Astrocyte of the hippocampus (primary cell): ENCODE measurements around the gene CHD1.

ENCODE experiments used
- DNase-seq: peaks from one replicate; pipeline ENCODE4 v3.0.0; 2011; ENCODE audit warnings: low read depth, low spot score

CHD1 gene

DNA sequence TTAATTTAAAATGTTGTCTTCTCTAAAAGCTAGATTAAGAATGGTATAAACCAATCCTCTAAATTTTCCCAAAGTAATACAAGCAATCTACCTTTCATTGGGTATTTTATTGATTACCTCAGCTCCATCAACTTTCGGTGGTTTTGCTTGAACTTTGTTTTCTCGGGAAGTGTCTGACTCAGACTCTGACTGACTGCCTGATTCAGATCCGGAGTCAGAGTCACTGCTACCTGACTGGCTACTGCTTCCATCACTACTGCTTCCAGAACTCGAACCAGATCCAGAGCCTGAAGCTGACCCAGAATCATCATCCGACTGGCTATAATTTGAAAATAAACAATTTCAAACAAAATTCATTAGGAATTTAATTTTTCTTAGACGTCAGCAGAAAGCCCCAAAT, 24.0 kb downstream of the CHD1 start:
- peak; percentile 49 for DNase-seq

DNA sequence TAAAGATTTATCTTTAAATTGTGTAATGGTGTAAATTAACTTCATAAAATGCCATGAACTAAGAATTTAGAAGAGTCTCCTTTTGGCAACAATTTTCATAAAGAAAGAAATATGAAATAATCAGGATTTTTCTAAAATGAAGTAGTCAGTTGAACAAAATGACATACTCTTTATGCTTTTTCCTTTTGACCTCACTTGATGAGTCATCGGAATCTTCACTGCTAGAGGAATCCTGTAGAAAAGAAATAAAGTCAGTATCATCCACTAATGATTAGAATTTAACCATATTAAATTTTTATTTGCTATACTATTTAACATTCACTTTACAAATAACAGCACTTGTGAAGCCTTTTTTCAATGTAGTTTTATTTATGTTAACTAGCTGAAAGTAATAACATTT, 26.1 kb downstream of the CHD1 start:
- peak; percentile 13 for DNase-seq

DNA sequence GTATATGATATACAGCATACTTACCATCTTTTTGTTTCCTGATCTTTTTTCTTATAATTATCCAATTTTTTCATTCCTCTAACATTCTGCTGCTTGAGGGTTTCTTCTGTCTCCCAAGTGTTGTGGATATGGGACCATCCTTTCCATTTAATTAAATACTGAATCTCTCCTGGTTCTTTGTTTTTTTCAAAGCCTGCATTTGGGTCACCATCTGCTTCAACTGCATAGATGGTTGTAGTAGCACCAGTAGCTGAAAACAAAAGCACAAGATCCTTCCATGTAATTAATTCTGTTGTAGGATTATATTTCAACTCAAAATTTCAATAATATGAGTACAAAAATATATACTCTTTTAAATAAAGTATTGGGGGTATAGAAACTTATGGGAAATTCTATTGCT, 29.4 kb downstream of the CHD1 start:
- DNase-seq: no peak

DNA sequence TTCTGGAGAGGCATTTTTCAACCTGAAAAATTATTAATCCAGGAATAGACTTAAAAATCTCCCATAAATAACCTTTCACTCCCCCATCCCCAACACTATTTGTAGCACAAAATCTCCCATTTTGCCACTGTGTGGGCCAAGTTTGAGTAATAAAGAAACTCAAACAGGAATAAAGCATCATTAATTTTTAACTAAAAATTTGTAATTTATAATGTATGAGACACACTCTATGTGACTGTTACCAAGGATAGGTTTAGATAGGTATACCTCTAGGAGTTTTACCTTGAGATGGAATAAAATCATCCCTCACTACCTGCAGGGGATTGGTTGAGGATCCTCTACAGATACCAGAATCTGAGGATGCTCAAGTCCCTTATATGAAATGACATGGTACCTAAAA, 30.1 kb downstream of the CHD1 start:
- no peak for DNase-seq

DNA sequence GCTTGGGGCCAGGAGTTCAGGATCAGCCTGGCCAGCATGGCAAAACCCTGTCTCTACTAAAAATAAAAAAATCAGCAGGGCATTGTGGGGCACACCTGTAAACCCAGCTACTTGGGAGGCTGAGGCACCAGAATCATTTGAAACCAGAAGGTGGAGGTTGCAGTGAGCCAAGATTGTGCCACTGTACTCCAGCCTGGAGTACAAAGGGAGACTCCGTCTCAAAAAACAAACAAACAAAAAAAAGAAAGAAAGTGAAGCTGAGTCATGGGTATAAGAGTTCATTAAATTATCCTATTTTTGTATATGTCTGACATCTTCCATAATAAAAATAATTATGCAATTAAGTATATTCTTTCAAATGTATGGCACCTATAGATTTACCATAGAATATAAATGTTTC, 37.2 kb downstream of the CHD1 start:
- no peak for DNase-seq

DNA sequence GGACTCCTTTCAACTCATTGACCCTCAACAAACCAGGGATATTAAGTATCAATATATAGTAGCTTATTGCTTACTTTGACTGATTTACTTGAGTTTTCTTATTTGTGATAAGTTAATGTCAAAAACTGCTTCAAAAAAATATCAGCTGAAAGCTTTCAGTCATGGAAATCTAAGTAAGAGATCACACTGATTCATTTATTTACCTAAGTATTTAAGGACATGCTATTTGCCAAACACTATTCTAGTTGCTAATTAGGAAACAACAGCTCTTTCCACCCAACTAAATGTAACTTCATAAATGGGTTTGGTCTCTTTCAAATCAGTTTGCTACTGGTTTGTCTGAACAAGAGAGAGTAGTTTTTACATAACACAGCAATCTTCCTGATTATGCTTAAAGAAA, 48.2 kb downstream of the CHD1 start:
- peak; percentile 5 for DNase-seq

DNA sequence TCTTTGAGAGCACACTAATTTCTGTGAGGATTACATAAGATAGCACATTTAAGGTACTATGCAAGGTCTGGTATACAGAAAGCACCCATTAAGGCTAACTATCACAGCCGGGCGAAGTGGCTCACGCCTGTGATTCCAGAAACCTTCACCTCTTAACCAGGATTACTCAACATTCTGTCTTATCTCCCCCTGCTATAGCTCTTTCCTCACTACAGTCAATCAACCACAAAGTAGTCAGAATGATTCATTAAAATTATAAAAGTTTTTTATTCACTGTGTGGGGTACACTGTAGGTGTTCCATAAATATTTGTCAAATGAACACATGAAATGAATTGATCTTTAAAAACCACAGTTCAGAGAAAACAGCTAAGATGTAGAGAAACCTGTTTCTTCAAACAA, 48.7 kb downstream of the CHD1 start:
- peak; percentile 39 for DNase-seq

DNA sequence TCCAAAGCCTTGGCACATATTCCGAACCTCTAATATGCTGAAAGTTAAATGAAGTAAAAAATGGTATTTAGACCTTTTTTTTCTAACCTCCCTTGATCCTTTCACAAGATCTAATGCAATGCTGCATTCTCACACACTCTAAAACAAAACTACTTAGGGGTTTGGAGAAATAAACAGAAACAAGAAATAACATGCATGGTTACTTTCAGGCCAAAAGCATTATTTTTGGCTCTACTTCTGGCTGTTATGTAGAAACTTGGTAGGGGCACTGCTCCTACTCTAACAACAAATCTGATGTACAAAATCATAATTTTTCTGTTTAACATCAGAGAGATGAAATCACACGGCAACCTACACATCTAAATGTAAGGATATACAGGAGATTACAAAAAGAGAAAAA, 51.2 kb downstream of the CHD1 start:
- DNase-seq: no peak

DNA sequence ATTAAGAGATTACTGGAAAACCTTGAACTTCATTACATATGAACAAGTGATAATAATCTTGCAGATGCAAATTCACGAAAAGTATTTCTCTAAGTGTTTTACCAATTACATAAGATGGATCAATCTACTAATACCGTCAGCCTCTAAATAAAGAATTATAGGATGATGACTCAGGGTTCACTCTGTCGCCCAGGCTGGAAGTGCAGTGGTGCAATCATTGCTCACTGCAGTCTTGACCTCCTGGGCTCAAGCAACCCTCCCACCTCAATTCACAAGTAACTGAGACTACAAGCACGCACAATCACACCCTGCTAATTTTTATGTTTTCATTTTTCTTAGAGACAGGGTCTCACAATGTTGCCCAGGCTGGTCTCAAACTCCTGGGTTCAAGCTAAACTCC, 56.1 kb downstream of the CHD1 start:
- no peak for DNase-seq

DNA sequence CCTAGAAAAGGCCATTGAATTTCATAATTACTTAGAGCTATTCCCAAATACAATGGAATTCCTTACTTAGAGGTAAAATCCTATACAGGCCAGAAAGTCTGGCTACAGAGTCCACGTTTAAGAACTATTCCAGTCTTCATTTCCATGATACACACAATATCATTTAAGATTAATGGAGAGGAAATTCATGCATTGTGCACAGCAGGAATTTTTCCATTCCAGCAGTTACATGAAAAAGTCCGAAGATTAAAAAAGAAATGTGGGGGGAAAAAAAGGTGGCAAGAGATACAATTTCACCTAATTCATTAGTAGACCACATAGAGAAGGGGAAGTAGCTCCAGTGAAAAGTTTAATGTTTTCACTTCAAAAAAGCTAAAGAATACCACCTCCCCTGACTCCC, 63.1 kb downstream of the CHD1 start:
- DNase-seq: peak; percentile 58

DNA sequence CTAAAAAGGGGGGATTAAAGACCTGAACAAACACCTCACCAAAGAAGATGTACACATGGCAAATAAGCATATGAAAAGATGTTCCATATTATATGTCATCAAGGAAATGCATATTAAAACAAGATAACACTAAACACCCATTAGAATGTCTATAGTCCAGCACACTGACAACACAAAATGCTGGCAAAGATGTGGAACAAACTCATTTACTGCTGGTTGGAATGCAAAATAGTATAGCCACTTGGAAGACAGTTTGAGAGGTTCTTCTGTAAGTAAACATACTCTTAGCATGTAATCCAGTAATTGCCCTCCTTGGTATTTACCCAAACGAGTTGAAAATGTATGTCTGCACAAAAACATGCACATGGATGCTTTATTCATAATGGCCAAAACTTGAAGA, 81.8 kb downstream of the CHD1 start:
- no peak for DNase-seq

DNA sequence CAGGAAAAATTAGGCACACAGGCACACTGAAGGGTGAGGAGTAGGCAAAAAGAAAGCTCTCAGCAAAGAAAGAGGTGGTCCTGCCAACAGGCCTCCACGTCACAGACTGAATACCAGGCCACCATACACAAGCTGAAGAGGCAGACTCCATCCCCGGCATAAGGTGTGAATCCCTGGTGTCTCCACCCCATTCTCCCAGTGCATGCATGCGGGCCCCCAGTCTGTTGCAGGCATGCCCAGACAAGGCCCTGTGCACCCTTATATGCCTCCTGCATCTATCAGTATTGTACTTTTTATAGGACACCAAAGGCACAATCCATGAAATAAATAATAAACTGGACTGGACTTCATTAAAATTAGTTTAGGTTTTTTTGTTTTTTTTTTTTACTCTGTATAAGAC, 82.3 kb downstream of the CHD1 start:
- DNase-seq: no peak

DNA sequence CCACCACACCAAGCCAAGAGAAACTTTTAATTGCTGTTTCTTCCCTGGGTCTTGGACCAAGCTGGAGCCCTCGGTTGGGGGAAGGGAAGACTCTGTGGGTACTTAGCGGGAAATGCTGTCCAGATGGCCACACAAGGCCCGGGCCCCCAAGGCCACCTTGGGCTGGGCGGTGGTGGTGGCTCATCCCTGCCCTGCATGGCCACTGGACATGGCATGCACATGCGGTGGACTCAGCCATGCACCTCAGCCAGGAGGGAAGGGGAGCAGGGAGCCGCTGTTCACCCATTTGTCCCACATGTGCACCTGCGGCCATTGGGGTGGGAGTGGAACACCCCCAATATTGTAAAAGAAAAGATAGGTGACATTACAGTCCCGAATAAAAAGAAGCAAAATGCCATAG, 82.9 kb downstream of the CHD1 start:
- DNase-seq: no peak

DNA sequence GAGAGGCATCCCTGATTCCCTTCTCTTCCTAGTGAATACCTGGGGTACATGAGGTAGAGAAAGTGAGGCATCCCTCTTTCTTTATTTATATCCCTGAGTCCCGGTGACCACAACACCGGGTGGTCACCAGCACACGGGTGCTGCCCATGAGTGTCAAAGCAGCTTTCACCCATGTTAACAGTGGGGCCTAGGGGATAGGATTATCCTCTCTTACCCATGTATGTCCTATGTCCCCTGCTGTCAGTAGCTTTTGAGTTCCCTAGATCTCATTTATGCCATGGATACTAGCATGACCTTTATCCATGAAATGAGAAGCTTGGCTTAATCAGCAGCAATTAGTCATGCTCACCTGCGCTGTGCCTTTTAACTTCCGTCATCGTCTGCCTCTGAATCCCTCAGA, 83.9 kb downstream of the CHD1 start:
- no peak for DNase-seq

DNA sequence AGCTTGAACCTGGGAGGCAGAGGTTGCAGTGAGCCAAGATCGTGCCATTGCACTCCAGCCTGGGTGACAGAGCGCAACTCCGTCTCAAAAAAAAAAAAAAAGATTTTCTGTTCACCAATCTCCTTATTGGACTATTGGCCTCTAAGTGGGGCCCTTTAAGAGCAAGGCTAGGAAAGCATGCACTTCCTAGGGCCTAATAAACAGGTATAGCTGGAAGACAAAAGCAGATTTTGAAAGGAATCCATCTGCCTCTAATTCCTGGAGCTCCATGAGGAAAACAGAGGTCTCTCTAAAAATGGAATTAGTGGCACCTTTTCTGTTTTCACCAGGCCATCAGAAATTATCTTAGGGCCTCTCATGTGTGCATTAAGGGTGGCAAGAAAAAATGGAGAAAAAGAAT, 85.3 kb downstream of the CHD1 start:
- DNase-seq: no peak

DNA sequence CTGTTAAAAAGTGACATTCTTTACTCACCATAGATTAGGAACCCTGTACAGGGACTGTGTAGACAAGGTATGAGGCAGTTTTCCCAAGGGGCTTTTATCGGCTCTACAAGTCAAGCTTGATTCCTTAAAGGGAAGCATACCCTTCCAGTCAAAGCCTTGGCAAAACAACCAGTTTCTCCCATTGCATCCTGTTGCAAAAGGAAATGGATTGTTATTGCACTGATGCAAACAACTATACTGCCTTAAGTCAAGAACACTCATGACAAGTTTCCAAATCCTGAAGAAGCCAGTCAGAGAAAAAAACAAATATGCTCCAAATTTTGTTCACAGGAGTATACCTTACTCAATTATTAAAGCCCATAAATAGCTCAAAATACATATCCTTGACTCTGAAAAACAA, 87.9 kb downstream of the CHD1 start:
- no peak for DNase-seq

DNA sequence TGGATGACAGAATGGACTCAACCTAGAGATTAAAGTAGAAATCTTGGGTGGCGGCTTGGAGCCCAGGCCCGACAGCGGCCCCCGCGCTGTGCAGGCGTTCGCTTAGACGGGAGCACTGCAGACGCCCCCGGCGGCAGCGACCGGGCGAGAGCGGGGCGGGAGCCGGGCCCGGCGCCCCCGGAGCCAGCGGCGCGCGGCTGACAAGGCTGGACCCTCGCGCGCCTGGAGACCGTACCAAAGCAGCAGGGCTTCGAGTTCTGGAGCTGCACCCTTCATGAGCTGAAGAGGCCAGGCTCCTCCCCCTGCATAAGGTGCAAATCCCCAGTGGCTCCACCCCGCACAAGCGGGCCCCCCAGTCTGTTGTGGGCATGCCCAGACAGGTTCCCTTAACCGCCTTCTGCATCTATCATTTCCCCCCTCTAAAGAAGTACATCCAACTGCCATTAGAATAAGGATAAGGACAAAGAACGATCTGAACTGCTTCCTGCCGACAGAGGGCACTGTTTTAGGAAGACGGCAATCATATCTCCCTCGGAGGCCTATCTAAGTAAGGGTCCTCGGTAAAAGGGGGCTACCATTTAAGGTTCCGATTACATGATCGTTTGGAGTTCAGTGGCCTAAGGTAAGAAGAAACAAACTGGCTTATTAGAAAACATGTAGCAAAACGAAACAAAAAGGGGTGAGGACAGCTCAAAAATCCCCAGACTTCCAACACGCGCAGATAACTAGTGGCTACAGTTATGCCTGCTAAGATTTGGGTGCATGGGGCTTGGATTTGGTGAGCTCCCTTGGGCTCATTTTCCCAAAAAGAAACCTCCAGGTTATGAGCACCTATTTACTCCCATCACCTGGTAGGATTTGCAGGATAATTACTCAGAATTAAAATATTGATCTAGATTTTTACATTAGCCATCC, 89.1 kb downstream of the CHD1 start:
- no peak for DNase-seq

DNA sequence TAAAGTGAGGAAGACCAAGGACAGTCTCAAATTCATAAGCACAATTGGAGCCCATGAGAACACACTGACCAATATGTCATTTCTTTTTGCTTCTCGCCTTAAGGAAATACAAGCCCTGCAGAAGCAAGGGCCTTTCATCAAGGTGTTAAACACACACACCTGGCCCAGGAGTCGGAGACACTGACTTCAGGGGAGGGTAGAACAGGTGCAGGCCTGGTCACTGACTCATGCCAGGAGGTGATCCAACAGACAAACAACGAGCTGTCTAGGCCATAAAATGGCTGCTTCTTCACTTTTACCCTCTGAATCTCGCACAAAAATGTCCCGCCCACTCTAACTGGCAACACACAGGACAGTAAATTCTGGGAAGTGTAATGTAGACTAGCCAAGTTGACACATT, 92.6 kb downstream of the CHD1 start:
- no peak for DNase-seq

DNA sequence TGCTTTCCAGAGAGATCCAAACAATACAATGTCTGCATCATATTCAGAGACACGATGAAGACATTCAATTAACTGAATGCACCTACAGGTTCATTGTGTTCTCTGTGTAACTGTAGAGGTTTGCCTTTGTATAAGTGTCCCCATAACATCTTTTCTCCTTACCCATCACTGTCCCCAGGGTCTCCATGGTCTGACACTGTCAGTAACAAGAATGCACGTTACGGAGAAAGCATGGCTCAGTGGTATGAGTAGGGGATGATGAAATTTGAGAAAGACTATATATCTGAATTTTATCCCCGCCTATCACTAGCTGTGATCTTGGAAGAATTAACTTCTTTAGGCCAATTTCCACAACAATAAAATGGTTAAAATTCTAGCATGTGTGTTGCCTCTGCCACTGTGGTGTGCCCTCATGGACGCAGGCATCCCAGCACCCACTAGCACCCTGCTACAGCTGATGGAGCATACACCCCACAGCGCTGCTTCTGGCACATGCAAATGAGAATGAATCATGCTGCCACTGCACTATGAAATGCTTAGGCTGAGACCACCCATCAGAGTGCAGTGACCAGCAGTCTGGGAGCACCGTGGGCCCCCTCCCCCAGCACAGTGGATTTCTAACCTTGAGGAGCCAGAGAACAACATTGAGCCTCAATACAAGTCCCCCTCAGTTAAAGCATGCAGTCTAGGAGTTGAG, 101.1 kb downstream of the CHD1 start:
- no peak for DNase-seq

DNA sequence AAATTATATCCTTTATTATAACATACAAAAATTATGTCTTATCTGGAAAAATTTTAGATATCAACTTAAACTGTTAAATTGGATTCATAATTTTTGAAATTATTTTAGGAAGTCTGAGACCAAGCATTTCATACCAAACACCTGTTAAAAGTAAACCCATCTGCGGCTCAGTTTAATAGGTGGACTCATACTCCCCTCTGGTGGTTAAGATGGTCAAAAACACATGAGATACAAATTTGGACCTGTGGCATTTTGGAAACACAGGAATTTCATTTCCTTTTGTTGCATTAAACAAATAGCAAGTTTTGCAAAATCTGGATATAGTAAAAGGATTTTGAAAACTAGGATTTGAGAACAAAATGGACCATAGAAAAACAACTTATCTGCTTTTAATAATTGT, 101.6 kb downstream of the CHD1 start:
- peak; percentile 71 for DNase-seq

DNA sequence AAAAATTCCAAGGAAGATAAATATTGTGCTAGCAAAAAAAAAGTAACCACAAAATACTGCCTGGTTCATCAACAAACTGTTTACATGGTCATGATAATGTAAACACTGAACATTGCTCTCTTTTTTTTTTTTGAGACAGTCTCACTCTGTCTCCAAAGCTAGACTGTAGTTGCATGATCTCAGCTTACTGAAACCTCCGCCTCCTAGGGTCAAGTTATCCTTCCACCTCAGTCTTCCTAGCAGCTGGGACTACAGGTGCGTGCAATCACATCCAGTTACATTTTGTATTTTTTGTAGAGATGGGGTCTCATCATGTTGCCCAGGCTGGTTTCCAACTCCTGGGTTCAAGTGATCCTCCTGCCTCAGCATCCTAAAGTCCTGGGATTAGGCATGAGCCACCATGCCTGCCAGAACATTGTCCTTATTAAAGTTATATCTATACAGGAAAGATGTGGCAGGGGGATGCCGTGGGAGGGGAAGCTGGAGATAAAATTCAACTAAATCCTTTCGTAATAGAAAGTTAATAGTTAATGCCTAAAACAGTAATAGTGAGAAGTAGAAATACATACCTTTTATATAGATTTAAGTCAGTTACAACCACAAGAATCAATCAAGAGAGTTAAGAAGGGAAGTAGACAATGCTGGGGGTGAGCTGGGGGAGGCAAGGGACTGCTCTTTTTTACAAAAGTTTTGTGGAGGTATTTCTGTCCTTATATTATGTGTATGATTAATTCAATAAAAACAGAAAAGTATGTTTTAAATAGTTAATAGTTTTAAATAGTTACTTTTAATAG, 103.0 kb downstream of the CHD1 start:
- no peak for DNase-seq

DNA sequence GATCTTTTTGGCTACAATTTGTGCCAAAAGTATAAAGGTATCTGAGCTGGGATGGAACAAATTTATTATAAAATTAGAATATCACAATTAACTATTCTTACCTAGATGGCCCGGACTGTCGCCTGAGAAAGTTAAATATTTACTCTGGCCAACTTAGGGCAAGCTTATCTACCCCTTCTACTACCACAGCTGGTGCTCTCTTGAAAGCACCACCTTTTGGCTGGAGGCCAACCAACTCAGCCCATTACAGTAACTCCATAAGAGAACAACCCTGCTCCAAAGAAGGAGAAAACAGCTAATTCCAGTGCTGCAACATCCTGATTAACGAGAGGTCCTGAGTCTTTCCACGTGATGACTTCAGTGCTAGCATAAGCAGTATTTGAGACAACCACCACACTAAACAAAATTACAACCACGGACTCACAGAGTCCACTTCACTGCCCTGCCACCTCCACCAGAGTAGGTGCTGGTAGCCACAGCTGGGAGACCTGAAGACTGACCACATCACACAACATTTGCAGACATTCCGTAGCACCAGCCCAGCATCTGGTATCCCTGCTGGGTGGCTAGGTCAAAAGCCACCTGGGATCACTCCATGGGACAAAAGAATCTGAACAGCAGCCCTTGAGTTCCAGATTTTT, 112.1 kb downstream of the CHD1 start:
- DNase-seq: peak; percentile 15
